HG02798 (cell line): Measurements from ENCODE around the gene FOXD4L3.
"Not testable (repeated sequence)": the region's sequence is repeated elsewhere in the genome, so short reads cannot be mapped to it uniquely, and the experiment has no call there.

Source experiments
- ATAC-seq: cut with Tn5 transposase; IDR thresholded peaks from one replicate; pipeline ENCODE4 v1.9.1; 2021; ENCODE audit warnings: mild to moderate bottlenecking; ENCODE audit not compliant: unreplicated experiment, poor library complexity

FOXD4L3 gene

DNA sequence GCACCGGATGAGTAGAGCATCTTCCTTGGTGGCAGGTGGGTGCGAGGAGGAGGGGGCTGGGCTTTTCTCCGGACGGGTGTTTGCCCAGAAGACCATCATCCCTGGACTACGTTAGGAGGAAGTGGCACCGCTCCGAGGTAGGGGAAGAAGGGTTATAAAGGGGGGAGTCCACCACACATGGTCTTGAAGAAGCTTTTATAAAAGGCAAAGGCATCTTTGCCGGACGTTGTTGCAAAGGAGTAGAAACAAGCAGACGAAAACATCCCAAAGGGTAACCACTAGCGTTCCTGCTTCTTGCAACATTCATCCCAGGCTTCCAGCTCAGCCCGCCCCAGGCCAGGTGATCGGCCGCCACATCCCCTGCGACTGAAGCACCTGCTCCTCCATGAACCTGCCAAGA lies at the start of gene FOXD4L3:
TSS of gene FOXD4L3 (plus strand) at position 301 of the 400 bp plus-strand sequence. CDS start at position 386, 85 bp downstream.
- not testable (repeated sequence) for ATAC-seq

GRCh38 chr9:68281041-68281440 lies 21.6 kb upstream of the FOXD4L3 start:
- ATAC-seq = not testable (repeated sequence)

- not testable (repeated sequence) for ATAC-seq
Observed at GRCh38 chr9:68303771-68304170, 1.1 kb downstream of the FOXD4L3 start.

DNA sequence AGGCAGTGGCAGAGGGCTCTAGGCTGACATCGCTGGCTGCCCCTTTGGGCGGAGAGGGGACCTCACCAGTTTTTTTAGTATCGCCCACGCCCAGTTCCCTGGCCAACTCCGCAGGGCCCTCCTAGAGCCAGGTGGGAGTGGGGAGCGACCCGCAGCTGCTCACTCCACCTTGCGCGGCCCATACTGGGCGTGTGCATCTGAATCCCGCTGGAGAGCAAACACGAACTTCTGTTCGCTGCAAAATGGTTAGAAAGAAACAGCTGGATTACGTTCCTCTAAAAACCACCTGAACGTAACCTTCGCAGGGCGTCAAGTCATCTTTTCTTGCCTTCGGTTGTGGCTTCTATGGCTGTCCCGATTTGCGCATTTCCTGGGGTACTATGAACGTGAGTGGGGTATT lies 1.5 kb downstream of the FOXD4L3 start:
- not testable (repeated sequence) for ATAC-seq

GRCh38 chr9:68304777-68305176 lies 2.1 kb downstream of the FOXD4L3 start:
- ATAC-seq = not testable (repeated sequence)

- ATAC-seq = not testable (repeated sequence)
Observed at GRCh38 chr9:68305680-68306285, 3.1 kb downstream of the FOXD4L3 start.

DNA sequence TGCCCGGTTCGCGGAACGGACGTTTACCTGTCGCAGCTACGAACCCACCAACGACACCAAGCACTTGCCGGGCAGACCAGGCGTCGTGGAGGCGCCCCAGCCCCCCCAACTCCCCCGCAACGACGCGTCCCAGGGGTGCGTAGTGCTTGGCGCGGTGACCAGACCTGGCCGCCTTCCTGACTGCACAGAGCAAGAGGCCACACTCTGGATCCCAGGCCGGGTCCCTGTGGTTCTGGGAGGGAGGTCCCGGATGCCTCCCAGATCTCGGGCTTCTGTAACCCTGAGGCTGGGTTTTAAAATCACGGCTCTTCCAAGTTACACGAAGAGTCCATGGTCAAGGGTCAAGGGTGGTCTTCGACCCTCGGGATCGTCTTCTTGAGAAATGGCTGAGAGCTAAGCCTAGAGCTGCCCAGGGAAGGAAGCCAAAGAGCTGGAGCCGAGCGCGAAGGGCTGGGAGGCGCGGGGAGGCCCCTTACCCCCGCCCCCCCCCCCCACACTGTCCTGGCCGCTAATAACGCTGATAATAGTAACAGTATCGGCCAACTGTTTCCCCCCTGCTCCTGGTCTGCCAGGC lies 3.8 kb downstream of the FOXD4L3 start:
- ATAC-seq = not testable (repeated sequence)

GRCh38 chr9:68307127-68307526 lies 4.5 kb downstream of the FOXD4L3 start:
- ATAC-seq = not testable (repeated sequence)

GRCh38 chr9:68307654-68308053 lies 5.0 kb downstream of the FOXD4L3 start:
- ATAC-seq = not testable (repeated sequence)

DNA sequence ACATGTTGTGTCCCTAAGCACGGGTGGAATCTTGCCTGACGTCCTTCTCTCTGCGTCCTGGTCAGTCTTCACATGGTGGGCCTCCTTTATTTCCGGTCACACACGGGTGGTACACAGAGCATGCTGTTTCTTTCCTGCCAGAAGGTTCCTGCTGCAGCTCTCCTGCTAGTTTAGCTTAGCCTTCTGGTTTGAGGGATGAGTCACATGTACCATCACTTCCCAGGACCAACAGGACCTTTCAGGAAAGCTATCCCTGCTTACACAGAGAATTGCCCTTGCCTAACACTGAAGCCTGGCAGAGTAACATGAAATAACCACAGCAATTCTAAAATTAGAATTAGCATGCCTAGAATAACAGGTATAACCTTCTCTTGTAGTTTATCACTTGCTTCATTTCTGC lies 8.5 kb downstream of the FOXD4L3 start:
- not testable (repeated sequence) for ATAC-seq

DNA sequence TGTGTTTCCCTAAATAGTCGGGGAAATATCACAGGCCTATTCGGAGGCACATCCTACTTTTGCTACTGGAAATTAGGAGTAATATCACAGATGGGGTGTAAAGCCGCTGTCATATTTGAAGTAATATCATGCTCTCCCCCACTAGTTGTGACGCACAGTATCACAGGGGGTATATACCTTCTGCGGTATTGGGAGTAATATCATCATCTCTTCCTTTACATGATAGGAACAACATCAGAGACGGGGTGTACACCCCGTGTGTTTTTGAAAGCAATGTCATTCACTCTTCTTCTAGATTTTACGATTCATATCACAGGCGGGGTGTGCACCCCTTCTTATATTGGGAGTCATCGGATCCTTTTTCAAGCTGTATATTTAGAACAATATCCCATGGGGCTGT lies 15.5 kb downstream of the FOXD4L3 start:
- ATAC-seq = not testable (repeated sequence)

GRCh38 chr9:68323749-68324148 lies 21.1 kb downstream of the FOXD4L3 start:
- ATAC-seq = not testable (repeated sequence)

DNA sequence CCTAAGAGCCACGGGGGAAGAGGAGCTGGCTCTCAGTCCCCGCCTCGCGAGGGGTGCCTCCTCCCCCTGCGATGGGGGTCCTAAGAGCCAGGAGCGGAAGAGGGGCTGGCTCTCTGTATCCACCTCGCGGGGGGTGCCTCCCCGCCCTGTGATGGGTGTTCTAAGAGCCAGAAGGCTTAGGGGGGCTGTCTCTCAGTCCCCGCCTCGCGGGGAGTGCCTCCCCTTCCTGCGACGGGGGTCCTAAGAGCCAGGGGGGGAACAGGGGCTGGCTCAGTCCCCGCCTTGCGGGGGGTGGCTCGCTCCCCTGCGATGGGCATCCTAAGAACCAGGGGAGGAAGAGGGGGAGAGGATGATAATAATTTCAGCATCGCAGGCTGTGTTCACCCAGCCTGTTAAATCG lies 21.9 kb downstream of the FOXD4L3 start:
- not testable (repeated sequence) for ATAC-seq

DNA sequence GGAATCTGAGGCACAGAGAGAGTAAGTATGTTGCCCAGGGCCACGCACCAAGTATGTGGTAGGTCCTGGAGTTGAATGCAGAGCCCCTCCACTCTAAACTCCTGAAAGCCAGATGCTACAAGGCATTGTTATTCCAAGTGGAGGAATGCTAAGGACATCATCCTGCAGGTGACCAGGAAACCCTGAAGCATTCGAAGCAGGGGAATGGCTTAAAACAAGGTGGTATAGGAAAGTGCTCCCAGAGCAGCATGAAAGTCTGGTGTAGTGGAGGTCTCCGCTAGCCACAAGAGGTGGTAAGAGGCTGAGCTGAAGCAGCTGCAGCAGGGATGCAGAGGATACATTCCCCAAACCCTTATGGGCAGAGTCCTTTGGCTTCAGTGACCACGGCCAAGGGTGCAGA lies 26.4 kb downstream of the FOXD4L3 start:
- ATAC-seq = not testable (repeated sequence)

- ATAC-seq = not testable (repeated sequence)
Observed at GRCh38 chr9:68330531-68331173, 28.0 kb downstream of the FOXD4L3 start.

DNA sequence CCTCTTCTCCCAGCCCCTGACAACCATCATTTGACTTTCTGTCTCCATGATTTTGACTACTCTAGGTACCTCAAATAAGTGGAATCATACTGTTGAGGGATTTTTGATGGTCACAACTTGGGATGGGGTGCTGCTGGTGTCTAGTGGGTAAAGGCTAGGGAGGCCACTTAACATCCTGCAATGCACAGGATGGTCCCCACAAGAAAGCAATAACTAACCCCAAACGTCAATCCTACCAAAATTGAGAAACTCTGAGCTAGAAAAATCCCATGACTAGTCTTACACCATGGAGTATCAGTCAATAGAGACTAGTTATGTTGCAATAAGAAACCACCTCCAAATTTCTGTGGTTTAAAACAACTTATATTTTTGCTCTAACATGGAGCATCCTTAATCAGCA lies 29.5 kb downstream of the FOXD4L3 start:
- not testable (repeated sequence) for ATAC-seq

GRCh38 chr9:68335935-68336334 lies 33.3 kb downstream of the FOXD4L3 start:
- peak; percentile 59 for ATAC-seq

GRCh38 chr9:68336639-68337339 lies 34.1 kb downstream of the FOXD4L3 start:
- ATAC-seq = not testable (repeated sequence)

DNA sequence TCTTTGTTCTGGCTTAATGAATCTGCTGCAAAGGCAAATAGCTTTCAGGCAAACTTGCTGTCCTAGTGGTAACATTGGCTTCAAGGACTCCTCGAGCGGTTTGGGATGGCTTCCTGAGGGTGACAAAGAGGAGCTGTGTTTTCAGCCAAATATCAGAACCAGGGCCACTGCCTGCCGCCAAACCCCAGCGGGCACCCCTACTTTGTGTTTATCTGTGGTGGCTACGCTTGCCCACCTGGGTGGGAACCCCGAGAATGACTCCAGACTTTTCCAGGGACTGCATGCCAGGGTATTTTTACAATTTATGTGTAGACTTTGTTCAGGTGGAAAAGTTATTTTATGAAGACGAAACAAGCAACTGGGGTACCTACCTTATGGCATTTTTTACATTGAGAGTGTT lies 35.3 kb downstream of the FOXD4L3 start:
- ATAC-seq = not testable (repeated sequence)

GRCh38 chr9:68342265-68343025 lies 39.8 kb downstream of the FOXD4L3 start:
- peak; percentile 90 for ATAC-seq
